ENCODE measurements around the gene C3orf18. TPM values are rescaled to one million over a fixed set of nuclear protein-coding genes. Genes with fewer than 3 reads are reported as not detected.

The C3orf18 gene
- total and polyA plus RNA-seq, 9 of the 15 experiments (the other 6 are each of a cell fraction or from before 2014, with no cell fraction given): 0.01 to 2.3 (median 0.94) TPM

GRCh38 chr3:50585919-50586762 is 18.6 kb upstream of the C3orf18 start:
- Histone ChIP-seq H3K36me3 (ENCODE audit: control insufficient read depth, insufficient read depth, low read length) (peaks cover 25% of the 10 kb centered on the region; the same call in 2 of the 3 replicates), H2AFZ (ENCODE audit: low read depth, low read length) (no peak overlapping the region), H3K4me3 (no peak overlapping the region), H3K9me3 (replicated peaks; ENCODE audit: control insufficient read depth, insufficient read depth, low read depth, low read length) (no peaks in the 10 kb centered on the region), H3K9me1 (ENCODE audit: control insufficient read depth, insufficient read depth, low read length) (no peaks in the 10 kb centered on the region), H3K4me2 (ENCODE audit: insufficient read depth, low read length) (no peak overlapping the region), H3K27ac (ENCODE audit: extremely low read depth, low read depth, low read length) (peak overlapping the region; percentile 35; the same call in 1 of the 3 replicates), H3K9ac (ENCODE audit: insufficient read depth in 1 of 2, low read depth in 2 of 2, low read length in 2 of 2) (peak overlapping the region; percentile 14 to 68; a peak in 2 of 4 replicates), H4K20me1 (replicated peaks; ENCODE audit: control insufficient read depth, insufficient read depth, low read length) (no peaks in the 10 kb centered on the region), H3K79me2 (ENCODE audit: control insufficient read depth, insufficient read depth, low read length) (no peaks in the 10 kb centered on the region), H3K27me3 (ENCODE audit: control insufficient read depth in 2 of 2, insufficient read depth in 2 of 2, low read length in 2 of 2) (no peaks in the 10 kb centered on the region), H3K4me1 (replicated peaks in 1 of 2; ENCODE audit: control insufficient read depth in 2 of 2, insufficient read depth in 2 of 2, low read length in 2 of 2) (peaks cover 32 to 33% of the 10 kb centered on the region in 2 experiments)
- ATAC-seq: no peak
- 78% methylated on average over 6 of the region's 6 CpGs for WGBS (ENCODE audit: insufficient coverage, low coverage, missing lambda C conversion rate)
- CTCF ChIA-PET (ENCODE audit: low intra/inter-chr PET ratio): no interaction called here
- no peak for DNase-seq (ENCODE audit: extremely low read depth in 1 of 4, low spot score in 3 of 4)
- BruUV-seq (replicated peaks): no TSS peak
- no peak for FAIRE-seq
- in situ Hi-C loops (cut with MboI) (no loop called here), intact Hi-C loops (cut with micrococcal nuclease) (no loop called here)
- TF ChIP-seq L3MBTL2 (IDR thresholded peaks at IDR 0.05) (peak; percentile 14; the same call in 1 of the 2 replicates), ZNF695 (CRISPR knock-in tag; IDR thresholded peaks at IDR 0.05) (no peak), RREB1 (CRISPR knock-in tag; IDR thresholded peaks at IDR 0.05) (no peak), DIDO1 (tag; IDR thresholded peaks at IDR 0.05; ENCODE audit: low read depth) (no peak), ZNF239 (CRISPR knock-in tag; IDR thresholded peaks at IDR 0.05) (no peak)
- POLR2A ChIA-PET: interaction anchor here (0.6 to 2.3 kb wide), 7 partner anchors 8 to 1376 kb away, joined by 3 to 9 read pairs (median 5); partner anchors contain the start of gene HEMK1
